GM19372 (cell line): ENCODE measurements around the gene CXCL9.
A peak's percentile ranks its signal among the peaks of the same experiment; 100 is the strongest.
"Not testable (repeated sequence)": the region's sequence is repeated elsewhere in the genome, so short reads cannot be mapped to it uniquely, and the experiment has no call there.

ENCODE experiments used
- ATAC-seq: cut with Tn5 transposase; IDR thresholded peaks from one replicate; pipeline ENCODE4 v1.9.1; 2021; ENCODE audit warnings: mild to moderate bottlenecking, low read depth, moderate library complexity; ENCODE audit not compliant: unreplicated experiment

CXCL9 gene

DNA sequence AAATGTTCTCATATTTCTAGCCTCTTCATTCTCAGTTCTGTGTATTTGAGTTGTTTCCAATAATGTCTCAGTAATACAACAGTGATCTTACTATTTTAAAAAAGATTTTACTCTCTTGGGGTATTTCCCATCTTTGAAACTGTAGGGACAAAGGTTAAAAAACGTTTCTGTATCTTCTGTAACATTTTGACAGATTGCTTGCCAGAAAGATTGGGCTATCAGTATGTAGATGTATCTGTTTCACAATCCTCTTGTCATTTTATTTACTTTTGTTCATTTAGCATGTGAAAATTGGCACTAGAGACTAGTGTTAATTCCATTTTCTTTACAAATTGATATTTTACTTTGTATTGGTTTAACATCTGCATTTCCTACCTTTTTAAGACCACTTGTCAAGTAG is 6.2 kb upstream of the CXCL9 start:
- no peak for ATAC-seq

DNA sequence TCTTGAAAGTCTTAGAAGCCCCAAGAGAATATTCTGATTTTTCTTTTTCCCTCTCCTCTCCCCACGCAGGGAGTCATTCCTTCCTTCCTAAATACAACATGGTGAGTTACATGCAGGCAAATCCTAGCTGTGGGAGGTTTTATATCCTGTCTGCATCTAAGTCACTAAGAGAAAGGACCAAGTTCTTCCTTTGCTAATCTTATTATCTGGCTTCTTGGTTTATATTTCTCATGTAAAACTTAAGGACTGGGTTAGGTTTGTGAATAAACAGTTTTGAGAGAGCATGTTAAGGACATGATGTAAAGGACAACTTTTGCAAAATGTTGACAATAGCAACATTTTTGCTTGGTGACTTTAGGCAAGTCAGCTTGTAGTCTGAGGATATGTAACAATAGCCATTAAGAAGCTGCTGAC is 5.1 kb upstream of the CXCL9 start:
- no peak for ATAC-seq

DNA sequence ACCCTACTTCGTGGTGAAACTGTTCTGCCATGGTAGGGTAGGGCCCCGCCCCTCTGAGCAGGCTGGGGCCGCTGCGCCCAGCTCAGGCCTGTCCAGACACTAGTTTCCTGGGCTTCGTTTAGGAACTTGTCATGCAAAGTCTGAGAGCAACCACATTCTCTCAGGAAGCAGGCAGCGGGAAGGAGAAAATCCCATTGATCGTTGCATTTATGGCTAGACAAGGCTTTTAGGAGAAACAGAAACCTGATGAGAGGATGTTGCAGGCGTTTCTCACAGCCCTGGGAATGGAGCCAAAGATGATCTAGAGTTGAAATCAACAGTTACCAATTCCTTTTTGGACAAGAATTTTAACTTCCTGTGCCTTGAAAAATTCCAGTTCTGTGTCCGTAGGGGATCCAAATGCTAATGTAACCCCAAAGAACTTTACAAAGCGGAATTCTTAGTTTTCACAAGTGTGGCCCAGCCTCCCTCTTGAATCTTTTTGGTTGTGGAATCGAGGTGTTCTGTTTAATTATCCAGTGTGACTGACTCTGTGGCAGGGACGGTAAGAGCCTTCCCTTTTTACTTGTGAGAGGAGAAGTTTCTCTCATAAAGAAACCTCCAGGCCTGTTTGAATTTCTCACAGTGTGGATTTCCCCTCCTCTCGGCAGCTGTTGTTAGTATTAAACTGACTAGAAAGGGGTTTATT is 4.5 kb upstream of the CXCL9 start:
- ATAC-seq, result peak; percentile 66

DNA sequence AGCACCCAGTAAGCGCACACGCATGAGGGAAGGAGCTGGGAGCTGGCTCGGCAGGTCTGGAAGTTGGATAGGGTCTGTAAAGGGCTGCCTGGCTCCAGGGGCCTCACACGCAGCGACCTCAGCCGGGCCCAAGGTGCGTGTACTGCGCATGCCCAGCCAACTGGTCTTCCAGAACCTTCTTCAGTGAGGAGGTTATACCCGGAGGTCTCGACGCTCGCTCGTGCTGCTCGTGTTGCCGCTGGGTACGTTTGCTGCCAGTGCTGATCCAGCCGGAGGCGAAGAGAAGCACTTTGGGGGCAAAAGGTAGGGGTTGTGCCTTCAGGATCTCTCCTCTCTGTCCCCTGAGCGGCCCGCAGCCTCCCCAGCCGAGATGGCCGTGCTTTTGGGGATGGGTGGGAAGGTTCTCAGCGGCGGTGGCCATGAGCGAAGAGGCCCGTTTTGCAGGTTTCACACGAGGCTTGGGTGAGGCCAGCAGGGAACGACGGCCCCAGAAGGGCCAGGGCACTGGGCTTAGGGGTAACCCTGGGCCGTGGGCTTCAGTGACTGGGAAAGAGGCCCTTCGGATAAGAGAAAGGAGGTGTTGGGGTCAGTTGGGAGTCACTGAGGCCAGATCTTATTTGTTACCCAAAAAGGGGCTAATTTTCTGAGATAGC is 3.8 kb upstream of the CXCL9 start:
- ATAC-seq, result no peak

DNA sequence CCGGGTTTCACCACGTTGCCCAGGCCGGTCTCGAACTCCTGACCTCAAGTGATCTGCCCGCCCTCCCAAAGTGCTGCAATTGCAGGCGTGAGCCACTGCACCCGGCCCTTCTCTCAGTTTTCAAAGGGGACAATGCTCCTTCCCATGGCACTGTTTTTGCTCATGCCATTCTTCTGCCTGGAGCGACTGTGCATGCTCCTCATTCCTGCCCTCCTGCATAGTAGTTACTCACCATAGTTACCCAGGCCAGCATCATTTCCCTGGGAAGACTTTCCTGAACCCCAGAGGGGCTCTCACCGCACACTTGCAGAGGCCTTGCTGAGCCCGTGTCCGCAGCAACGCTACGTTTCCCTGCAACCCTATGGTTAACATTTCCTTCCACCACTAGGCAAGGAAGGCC is 3.3 kb upstream of the CXCL9 start:
- ATAC-seq, result no peak

DNA sequence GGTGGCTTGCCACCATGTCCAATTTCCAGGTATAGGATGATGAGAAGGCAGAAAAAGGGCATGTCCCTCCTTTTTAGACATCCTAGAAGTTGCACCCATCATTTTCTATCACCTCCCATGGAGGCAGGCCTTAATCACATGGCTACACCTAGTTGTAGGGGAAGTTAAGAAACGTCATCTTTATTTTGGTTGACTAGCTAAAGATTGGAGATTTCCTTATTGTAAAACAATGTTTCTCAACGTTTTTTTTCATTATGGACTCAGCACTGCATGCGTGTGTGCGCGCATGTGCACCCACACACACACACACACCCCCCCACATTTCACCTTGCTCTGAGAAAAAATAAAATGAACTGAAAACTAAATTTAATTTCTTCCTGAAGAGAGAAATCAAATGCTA is 2.0 kb upstream of the CXCL9 start:
- ATAC-seq, result no peak

DNA sequence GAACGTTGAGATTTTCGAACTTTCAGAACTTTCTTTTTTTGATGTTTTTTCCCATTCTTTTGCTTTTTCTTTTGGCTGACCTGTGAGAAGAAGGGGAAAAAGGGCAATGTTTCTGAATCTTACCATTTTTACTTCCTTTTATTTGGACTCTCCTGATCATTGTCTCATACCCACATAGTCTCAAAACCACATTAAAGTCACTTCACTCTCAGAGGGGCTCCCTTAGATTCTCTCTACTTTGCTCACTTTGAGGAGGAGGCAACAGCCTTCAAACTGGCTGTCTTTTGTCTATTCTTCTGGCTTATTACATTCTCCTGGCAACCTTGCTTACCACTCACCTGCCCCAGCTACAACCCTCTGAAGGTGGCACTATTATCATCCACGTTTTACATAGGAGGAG is 3.7 kb downstream of the CXCL9 start:
- no peak for ATAC-seq

DNA sequence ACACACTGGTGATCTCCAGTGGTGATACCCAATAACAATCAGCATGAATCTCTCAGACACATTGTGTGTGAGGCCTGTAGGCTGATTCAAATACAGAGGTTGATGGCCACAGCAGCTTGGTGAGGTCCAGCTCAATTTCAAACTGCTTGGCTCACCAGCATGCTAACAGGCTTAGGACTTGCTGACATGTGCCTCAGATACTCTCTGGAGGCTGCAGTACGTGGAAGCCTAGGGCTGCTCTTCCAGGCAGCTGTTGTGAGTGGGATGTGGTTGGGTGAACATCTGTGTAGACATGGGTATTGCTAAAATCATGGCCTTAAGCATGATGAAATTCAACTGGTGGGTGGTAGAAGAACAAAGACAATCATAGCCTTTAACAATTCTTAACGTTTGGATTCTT is 4.3 kb downstream of the CXCL9 start:
- ATAC-seq, result no peak

DNA sequence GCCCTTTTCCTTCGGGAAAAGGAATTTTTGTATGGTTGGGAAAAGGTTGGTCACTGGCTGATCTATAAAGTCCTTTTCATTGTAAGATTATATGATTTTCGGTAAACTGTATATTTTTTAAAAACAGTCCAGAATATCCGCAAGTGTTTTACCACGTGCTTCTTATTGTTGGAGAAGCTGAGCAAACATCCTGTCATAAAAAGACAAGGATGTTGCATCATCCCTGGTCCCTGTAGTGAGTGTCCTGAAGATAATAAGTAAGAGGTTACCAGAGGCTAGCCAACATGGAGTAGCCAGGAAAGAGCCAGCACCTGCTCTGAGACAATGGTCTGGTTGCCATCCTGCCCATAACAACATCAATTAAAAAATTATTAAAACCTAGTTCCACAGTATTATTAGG is 5.1 kb downstream of the CXCL9 start:
- ATAC-seq, result no peak

DNA sequence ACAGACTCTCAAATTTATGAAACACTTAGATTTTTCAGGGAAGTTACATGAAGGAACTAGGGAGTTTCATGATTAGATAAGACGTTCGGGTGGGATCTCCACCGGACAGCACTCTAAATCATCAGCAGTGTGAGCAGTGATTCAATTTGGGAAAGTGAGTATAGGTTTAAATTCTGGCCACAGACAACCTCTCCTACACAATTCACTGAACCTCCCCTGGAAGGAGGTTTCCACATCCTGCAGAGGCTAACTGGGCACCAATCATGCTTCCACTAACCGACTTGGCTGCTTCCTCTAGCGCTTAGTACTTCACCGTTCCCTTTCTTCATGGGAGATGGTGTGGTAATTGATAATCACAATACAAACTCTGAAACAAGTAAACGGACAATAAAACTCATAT is 5.6 kb downstream of the CXCL9 start:
- ATAC-seq, result no peak

DNA sequence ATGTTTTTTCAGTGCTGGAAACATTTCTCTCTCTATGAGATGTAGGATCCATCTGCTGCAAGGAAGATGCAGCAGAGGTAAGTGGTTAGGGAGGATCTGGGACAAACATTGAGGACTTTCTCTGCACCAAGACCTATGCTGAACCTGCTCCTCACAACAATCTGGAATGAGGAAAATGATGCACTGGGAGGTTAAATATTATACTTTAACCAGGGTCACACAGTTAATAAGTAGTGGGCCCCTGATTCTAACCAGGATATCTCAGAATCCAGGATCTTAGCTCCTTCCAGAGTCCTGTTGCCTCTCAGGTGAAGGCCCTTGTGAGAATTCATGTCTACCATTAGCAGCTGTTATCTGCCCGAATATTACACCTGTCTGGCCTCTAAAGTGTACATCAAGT is 7.0 kb downstream of the CXCL9 start:
- ATAC-seq, result no peak

DNA sequence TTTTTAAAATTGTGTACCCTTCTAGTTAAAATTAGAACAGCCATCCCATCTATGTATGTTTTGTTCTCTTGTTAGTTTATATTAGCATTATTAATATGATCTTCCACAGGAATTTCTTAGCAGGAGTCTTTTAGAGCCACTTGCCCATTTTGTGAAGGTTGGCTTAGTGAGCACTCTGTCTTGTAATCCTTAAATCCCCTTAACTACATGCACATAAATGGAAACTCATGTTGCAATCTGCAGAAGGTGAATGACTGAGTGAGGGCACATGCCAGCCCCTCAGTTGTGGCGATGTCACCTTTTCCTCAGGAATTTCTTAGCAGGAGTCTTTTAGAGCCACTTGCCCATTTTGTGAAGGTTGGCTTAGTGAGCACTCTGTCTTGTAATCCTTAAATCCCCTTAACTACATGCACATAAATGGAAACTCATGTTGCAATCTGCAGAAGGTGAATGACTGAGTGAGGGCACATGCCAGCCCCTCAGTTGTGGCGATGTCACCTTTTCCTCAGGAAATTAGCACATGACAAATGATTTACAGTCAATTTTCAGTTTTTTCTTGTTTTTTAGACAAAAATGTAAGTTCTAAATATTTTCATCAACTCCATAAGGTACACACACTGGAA is 8.7 kb downstream of the CXCL9 start:
- not testable (repeated sequence) for ATAC-seq

DNA sequence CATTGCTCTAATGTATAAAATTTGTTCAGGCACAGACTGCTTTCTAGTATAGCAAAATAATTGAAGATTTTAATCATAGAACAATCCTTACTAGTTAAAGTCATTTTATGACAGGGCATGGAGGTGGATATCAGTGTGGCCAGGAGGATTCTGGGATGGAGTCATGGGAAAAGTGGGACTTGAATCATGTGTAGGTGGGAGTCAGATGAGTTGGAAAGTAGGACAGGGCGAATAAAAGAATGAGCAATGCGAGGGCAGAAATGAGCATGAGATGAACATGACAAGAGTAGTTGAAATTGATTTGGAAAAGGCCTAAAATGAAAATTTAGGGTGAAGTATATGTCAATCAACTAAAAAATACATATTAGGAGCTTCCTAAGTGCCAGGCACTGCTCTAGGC is 9.4 kb downstream of the CXCL9 start:
- ATAC-seq, result no peak

DNA sequence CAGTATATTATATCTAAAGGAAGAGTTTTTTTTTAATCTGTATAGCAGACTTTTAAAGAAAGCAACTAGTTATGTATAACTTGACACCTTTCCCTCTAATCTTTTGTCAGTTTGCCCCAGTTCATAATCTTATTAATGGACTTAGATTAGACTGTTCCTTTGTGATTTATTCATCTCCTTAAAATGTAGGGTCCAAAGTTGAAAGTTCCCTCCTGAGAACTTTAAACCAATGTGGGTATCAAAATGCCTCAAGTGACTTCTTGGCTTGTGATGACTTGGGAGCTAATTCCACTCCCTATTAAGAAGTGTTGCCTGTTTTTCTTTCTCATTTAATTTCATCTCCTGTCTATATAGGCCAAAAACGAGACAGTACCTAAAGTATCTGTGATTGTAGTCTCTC is 10.2 kb downstream of the CXCL9 start:
- no peak for ATAC-seq

DNA sequence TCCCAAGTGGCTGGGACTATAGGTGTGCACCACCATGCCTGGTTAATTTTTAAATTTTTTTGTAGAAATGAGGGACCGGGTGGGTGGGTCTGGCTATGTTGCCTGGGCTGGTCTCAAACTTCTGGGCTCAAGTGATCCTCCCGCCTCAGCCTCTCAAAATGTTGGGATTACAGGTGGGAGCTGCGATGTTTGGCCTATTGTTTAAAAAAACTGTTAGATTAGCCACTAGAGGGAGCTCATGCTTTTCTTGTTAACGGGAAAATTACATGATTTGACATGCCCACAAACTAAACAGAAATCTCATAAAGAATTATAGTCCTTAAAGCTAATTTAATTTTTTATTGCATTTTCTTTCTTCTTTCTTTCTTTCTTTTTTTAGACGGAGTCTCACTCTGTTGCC is 11.6 kb downstream of the CXCL9 start:
- no peak for ATAC-seq

DNA sequence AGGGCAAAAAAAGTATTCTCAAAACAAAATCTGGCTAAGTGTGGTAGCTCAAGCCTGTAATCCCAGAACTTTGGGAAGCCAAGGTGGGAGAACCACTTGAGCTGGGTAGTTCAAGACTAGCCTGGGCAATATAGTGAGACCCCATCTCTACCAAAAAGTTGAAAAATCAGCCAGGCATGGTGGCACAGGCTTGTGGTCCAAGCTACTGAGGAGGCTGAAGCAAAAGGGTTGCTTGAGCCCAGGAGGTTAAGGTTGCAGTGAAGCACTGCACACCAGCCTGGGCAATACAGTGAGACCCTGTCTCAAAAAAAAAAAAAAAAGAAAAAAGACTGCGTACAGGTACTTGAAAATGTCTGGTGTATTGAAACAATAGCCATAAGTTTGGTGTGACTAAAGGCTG is 14.8 kb downstream of the CXCL9 start:
- ATAC-seq, result no peak

DNA sequence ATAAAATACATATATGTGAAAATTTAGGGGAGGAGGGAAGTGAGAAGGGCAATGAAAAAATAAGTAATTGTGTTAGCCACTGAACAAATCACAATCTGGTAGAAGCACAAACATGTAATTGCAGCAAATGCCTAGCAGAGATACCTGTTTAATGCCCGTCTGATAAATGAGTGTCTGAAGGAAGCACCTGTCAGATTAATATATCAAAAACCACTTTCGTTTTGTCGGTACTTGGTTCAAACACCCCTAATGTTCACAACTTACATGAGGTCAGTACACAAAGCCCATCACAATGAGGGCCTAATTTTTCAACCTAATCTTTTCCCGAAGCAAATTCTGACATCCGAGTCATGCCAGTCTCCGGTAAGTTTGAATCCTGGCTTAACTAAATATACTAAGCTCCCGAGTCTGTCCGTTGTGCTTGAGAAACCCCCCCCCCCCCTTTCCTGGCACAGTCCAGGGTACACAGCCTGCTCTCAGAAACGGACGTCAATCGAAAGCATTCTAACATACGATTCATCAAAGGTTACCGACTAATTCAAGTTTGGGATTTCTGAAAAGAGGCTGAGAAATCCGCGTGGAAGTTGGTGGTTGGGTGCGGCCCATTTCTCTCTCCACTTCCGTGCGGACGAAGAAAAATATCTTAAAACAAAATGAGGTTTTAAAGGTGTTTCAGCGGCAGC is 17.3 kb downstream of the CXCL9 start:
- ATAC-seq, result no peak

DNA sequence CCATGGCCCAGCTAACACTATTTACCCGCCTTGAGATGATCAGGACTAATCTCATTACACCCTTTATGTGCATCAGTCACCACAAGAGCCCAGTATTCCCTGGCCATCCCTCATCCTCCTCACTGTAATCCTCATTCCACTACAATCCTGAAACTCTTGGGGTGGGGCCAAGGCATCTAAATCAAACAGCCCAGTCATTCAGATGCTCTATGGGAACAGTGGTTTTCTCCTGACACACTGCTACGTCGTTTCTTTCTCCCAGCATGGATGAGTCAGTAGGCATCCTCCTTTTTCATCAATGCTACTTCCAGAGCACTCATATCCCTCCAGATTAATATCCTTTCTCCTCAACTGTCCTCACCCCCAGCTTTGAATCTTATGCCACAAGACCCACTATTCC is 22.2 kb downstream of the CXCL9 start:
- no peak for ATAC-seq

DNA sequence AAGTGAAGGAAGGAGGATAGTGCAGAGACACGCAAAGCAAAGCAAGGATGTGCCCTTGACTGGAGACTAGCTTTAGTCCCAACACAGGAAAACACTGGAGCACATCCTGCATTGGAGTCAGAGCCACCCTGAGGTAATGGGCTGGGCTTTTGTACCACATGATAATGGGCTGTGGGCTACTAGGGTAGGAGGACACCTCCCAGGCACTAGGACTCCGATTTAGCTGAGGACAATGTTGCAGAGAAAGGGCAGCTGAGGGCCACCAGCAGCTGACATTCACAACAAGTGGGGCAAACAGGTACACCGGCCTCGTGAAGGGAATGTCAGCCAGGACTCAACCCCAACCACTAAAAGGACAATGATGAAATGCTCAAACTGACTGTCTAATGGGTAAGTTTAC is 26.7 kb downstream of the CXCL9 start:
- no peak for ATAC-seq

DNA sequence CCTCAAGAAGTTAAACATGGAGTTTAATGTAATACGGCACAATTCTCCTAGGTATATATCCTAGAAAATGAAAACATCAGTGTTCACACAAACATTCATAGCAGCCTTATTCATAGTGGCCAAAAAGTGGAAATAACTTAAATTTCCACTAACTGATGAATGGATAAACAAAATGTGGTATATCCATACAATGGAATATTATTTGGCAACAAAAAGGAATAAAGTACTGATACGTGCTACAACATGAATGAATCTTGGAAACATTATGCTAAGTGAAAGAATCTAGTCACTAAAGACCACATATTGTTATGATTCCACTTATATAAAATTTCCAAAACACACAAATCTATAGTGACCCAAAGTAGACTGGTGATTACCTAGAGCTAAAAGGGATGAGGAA is 31.1 kb downstream of the CXCL9 start:
- no peak for ATAC-seq

DNA sequence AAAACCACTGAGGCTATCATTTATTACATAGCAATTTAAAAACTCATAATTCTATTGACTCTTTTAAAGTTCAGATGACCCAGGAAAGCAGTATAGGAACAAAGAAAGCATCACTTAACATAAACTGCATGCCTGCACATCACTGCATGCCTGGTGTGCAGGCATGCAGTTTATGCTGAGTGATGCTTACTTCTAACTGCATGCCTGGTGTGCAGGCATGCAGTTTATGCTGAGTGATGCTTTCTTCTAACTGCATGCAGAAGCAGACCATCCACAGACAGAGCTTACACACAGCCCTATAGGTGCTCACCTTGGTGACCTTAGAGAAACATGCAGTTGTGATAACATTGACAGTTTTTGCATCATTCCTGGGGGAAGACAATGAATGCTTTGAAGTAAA is 33.5 kb downstream of the CXCL9 start:
- no peak for ATAC-seq

DNA sequence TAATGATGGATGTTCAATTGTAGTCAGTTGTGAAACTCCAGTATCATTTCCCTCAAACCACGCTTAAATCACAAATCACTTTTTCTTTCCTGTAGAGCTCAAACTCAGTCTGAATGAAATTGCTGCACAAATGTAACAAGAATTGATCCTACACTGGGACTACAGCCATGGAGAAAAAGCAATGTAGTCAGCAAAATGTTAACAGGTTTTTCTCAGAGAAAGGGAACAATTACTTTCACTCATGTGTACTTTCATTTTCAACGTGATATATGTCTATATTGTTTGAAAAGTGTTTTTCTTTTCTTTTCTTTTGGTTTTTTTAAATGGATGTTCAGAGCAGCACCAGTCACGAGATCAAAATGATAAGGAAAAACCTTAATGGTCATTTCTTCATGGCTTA is 39.2 kb downstream of the CXCL9 start:
- no peak for ATAC-seq
